ENCODE measurements around the gene TRERF1. TPM values are rescaled to one million over a fixed set of nuclear protein-coding genes. Genes with fewer than 3 reads are reported as not detected.

The TRERF1 gene
- total and polyA plus RNA-seq, 2 of the 8 experiments (the other 6 are each of a cell fraction or from before 2014, with no cell fraction given): 10.8 to 21.5 TPM

- TF ChIP-seq MAFK (IDR thresholded peaks at IDR 0.05; ENCODE audit: low read depth, low read length) (no peak), JUND (IDR thresholded peaks at IDR 0.05; ENCODE audit: low read length) (no peak), HDAC6 (IDR thresholded peaks at IDR 0.05; ENCODE audit: low read depth, low read length) (no peak), CTBP2 (IDR thresholded peaks at IDR 0.05; ENCODE audit: borderline replicate concordance, insufficient read depth, insufficient read length, low read length) (no peak), CBX8 (IDR thresholded peaks at IDR 0.05; ENCODE audit: borderline replicate concordance, low read depth, low read length) (no peak), PHF8 (conservative IDR thresholded peaks at IDR 0.05; ENCODE audit: low read depth, low read length) (no peak), FOSL1 (IDR thresholded peaks at IDR 0.05; ENCODE audit: insufficient read depth, low read depth, low read length) (no peak)
- TF ChIP-seq, protein P1, sequence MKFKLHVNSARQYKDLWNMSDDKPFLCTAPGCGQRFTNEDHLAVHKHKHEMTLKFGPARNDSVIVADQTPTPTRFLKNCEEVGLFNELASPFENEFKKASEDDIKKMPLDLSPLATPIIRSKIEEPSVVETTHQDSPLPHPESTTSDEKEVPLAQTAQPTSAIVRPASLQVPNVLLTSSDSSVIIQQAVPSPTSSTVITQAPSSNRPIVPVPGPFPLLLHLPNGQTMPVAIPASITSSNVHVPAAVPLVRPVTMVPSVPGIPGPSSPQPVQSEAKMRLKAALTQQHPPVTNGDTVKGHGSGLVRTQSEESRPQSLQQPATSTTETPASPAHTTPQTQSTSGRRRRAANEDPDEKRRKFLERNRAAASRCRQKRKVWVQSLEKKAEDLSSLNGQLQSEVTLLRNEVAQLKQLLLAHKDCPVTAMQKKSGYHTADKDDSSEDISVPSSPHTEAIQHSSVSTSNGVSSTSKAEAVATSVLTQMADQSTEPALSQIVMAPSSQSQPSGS (IDR thresholded peaks at IDR 0.05; ENCODE audit: low read length): no peak
Observed at GRCh38 chr6:42314571-42315258, 137.0 kb downstream of the TRERF1 start (continued).

Data from H1 (cell line).